Neutrophil (primary cell): ENCODE measurements around the gene MTCH1.

Experiments
- H3K27ac ChIP-seq: fragments of 200-600 bp; sonication (generic); 2 replicates; pipeline ENCODE4 v1.5.1; 2016; ENCODE audit warnings: mild to moderate bottlenecking, moderate library complexity
- H3K27me3 ChIP-seq: fragments of 200-600 bp; sonication (generic); 2 replicates; pipeline ENCODE4 v1.6.0; 2016; ENCODE audit warnings: mild to moderate bottlenecking
- H3K36me3 ChIP-seq: fragments of 200-600 bp; sonication (generic); 2 replicates; pipeline ENCODE4 v1.5.1; 2017
- H3K4me1 ChIP-seq, 2 experiments: fragments of 200-600 bp in 1 of 2; sonication (generic) in 1 of 2; 1 replicate in 1 of 2; 2 replicates in 1 of 2; pipeline versions ENCODE4 v1.5.1 to v1.6.1; 2013 to 2016; ENCODE audit warnings: low read depth in 1 of 2, low read length in 1 of 2, mild to moderate bottlenecking in 1 of 2, moderate library complexity in 1 of 2; ENCODE audit not compliant: control insufficient read depth in 1 of 2, insufficient read depth in 1 of 2
- H3K4me3 ChIP-seq, 2 experiments: fragments of 200-600 bp in 1 of 2; sonication (generic) in 1 of 2; 1 replicate in 1 of 2; 2 replicates in 1 of 2; pipeline ENCODE4 v1.5.1; 2013 to 2016; ENCODE audit warnings: low read depth in 1 of 2, low read length in 1 of 2, mild to moderate bottlenecking in 1 of 2, moderate library complexity in 1 of 2
- H3K9me3 ChIP-seq: fragments of 200-600 bp; sonication (generic); 2 replicates; pipeline ENCODE4 v1.5.1; 2016
- CTCF ChIP-seq: fragments of 200-600 bp; sonication (generic); IDR thresholded peaks from 2 replicates; pipeline ENCODE4 v1.5.1; 2016; ENCODE audit warnings: antibody characterized with exemption

MTCH1 gene

GRCh38 chr6:36929607-36930006 lies 56.4 kb downstream of the MTCH1 start:
- Histone ChIP-seq H3K4me1 (no peaks in the 10 kb centered on the region), H3K9me3 (no peaks in the 10 kb centered on the region), H3K27me3 (peaks cover 17% of the 10 kb centered on the region), H3K4me3 (no peak overlapping the region), H3K27ac (no peak overlapping the region), H3K36me3 (peaks cover 35% of the 10 kb centered on the region)
- TF ChIP-seq CTCF = no peak

- Histone ChIP-seq H3K4me1 (no peaks in the 10 kb centered on the region), H3K27me3 (peaks cover 13% of the 10 kb centered on the region), H3K9me3 (no peaks in the 10 kb centered on the region), H3K4me3 (no peak overlapping the region), H3K27ac (no peak overlapping the region), H3K36me3 (peaks cover 38% of the 10 kb centered on the region)
- TF ChIP-seq CTCF = no peak
Observed at GRCh38 chr6:36929152-36929551, 56.8 kb downstream of the MTCH1 start.

GRCh38 chr6:36928547-36928918 lies 57.5 kb downstream of the MTCH1 start:
- Histone ChIP-seq H3K36me3 (peaks cover 44% of the 10 kb centered on the region), H3K27ac (no peak overlapping the region), H3K4me1 (no peaks in the 10 kb centered on the region), H3K4me3 (no peak overlapping the region), H3K9me3 (no peaks in the 10 kb centered on the region), H3K27me3 (peaks cover 9% of the 10 kb centered on the region)
- no peak for TF ChIP-seq CTCF

GRCh38 chr6:36927691-36928546 lies 58.1 kb downstream of the MTCH1 start:
- H3K27me3 ChIP-seq = peaks cover 5% of the 10 kb centered on the region
- H3K36me3 ChIP-seq = peaks cover 50% of the 10 kb centered on the region
- H3K4me3 ChIP-seq = no peak overlapping the region
- H3K9me3 ChIP-seq = no peaks in the 10 kb centered on the region
- no peak for TF ChIP-seq CTCF
- no peaks in the 10 kb centered on the region for H3K4me1 ChIP-seq
- H3K27ac ChIP-seq = no peak overlapping the region

GRCh38 chr6:36926708-36927513 lies 59.1 kb downstream of the MTCH1 start:
- Histone ChIP-seq H3K4me1 (no peaks in the 10 kb centered on the region), H3K9me3 (no peaks in the 10 kb centered on the region), H3K4me3 (no peak overlapping the region), H3K36me3 (peaks cover 58% of the 10 kb centered on the region), H3K27me3 (no peaks in the 10 kb centered on the region), H3K27ac (no peak overlapping the region)
- no peak for TF ChIP-seq CTCF
